Measurements from ENCODE around the gene OMG. TPM values are rescaled to one million over a fixed set of nuclear protein-coding genes. Genes with fewer than 3 reads are reported as not detected.

OMG gene
- total RNA-seq, 2 experiments from 2014 or later, result 0.44 to 0.47 TPM

GRCh38 chr17:31273516-31273915 is 23.5 kb downstream of the OMG start:
- Mint-ChIP-seq H3K9me3 (no peaks in the 10 kb centered on the region), H3K27me3 (no peaks in the 10 kb centered on the region), H3K36me3 (ENCODE audit: low read depth) (peaks cover 9% of the 10 kb centered on the region), H3K4me3 (no peak overlapping the region), H3K27ac (no peak overlapping the region), H3K4me1 (ENCODE audit: low read depth) (no peaks in the 10 kb centered on the region)
- ChIA-PET POLR2A (no interaction called here), CTCF (no interaction called here)
- H3K9me3 ChIP-seq (ENCODE audit: control insufficient read depth in 1 of 2, insufficient read depth in 1 of 2, low read length in 2 of 2), result no peaks in the 10 kb centered on the region
- ATAC-seq (ENCODE audit: poor library complexity), result no peak
- DNase-seq, result no peak
- intact Hi-C loops (cut with DNase I, micrococcal nuclease), result loop anchor here in 1 of 2 experiments (2.0 kb wide), 1 partner anchor 91 kb away; no protein-coding TSS in a partner anchor
- H3K36me3 ChIP-seq (ENCODE audit: insufficient read depth, low read length), result no peaks in the 10 kb centered on the region
- H3K27ac ChIP-seq (ENCODE audit: low read depth in 1 of 2, low read length in 2 of 2), result no peak overlapping the region
- H3K27me3 ChIP-seq (ENCODE audit: control insufficient read depth in 1 of 2, insufficient read depth in 2 of 2, low read length in 2 of 2), result no peaks in the 10 kb centered on the region
- no peaks in the 10 kb centered on the region for H3K4me1 ChIP-seq (ENCODE audit: insufficient read depth, low read length)
- no peak for TF ChIP-seq CTCF (IDR thresholded peaks at IDR 0.05)
- no peak overlapping the region for H3K4me3 ChIP-seq (ENCODE audit: low read length)

GRCh38 chr17:31272803-31273202 is 24.2 kb downstream of the OMG start:
- Mint-ChIP-seq H3K36me3 (ENCODE audit: low read depth) (peaks cover 9% of the 10 kb centered on the region), H3K27ac (no peak overlapping the region), H3K4me3 (no peak overlapping the region), H3K4me1 (ENCODE audit: low read depth) (no peaks in the 10 kb centered on the region), H3K27me3 (no peaks in the 10 kb centered on the region), H3K9me3 (no peaks in the 10 kb centered on the region)
- DNase-seq (no peak), ATAC-seq (ENCODE audit: poor library complexity) (no peak)
- H3K27me3 ChIP-seq (ENCODE audit: control insufficient read depth in 1 of 2, insufficient read depth in 2 of 2, low read length in 2 of 2), result no peaks in the 10 kb centered on the region
- intact Hi-C loops (cut with DNase I, micrococcal nuclease), result loop anchor here in 1 of 2 experiments (2.0 kb wide), 1 partner anchor 92 kb away; no protein-coding TSS in a partner anchor
- H3K36me3 ChIP-seq (ENCODE audit: insufficient read depth, low read length), result no peaks in the 10 kb centered on the region
- H3K4me1 ChIP-seq (ENCODE audit: insufficient read depth, low read length), result no peaks in the 10 kb centered on the region
- ChIA-PET POLR2A (interaction anchor here (0.6 kb wide), 1 partner anchor 38 kb away, joined by 4 read pairs; no protein-coding TSS in a partner anchor), CTCF (interaction anchor here (0.5 kb wide), 1 partner anchor 21 kb away, joined by 3 read pairs; no protein-coding TSS in a partner anchor)
- H3K27ac ChIP-seq (ENCODE audit: low read depth in 1 of 2, low read length in 2 of 2), result no peak overlapping the region
- no peaks in the 10 kb centered on the region for H3K9me3 ChIP-seq (ENCODE audit: control insufficient read depth in 1 of 2, insufficient read depth in 1 of 2, low read length in 2 of 2)
- TF ChIP-seq CTCF (IDR thresholded peaks at IDR 0.05), result no peak
- no peak overlapping the region for H3K4me3 ChIP-seq (ENCODE audit: low read length)

GRCh38 chr17:31272236-31272635 is 24.8 kb downstream of the OMG start:
- Histone ChIP-seq H3K4me3 (ENCODE audit: low read length) (no peak overlapping the region), H3K27me3 (ENCODE audit: control insufficient read depth in 1 of 2, insufficient read depth in 2 of 2, low read length in 2 of 2) (no peaks in the 10 kb centered on the region), H3K9me3 (ENCODE audit: control insufficient read depth in 1 of 2, insufficient read depth in 1 of 2, low read length in 2 of 2) (no peaks in the 10 kb centered on the region), H3K27ac (ENCODE audit: low read depth in 1 of 2, low read length in 2 of 2) (no peak overlapping the region), H3K4me1 (ENCODE audit: insufficient read depth, low read length) (no peaks in the 10 kb centered on the region), H3K36me3 (ENCODE audit: insufficient read depth, low read length) (no peaks in the 10 kb centered on the region)
- intact Hi-C loops (cut with DNase I, micrococcal nuclease), result loop anchor here in 1 of 2 experiments (2.0 kb wide), 1 partner anchor 93 kb away; no protein-coding TSS in a partner anchor
- Mint-ChIP-seq H3K27ac (no peak overlapping the region), H3K9me3 (no peaks in the 10 kb centered on the region), H3K4me3 (no peak overlapping the region), H3K4me1 (ENCODE audit: low read depth) (no peaks in the 10 kb centered on the region), H3K27me3 (no peaks in the 10 kb centered on the region), H3K36me3 (ENCODE audit: low read depth) (peaks cover 9% of the 10 kb centered on the region)
- ChIA-PET POLR2A (interaction anchor here (0.6 kb wide), 1 partner anchor 38 kb away, joined by 4 read pairs; no protein-coding TSS in a partner anchor), CTCF (no interaction called here)
- ATAC-seq (ENCODE audit: poor library complexity), result no peak
- no peak for DNase-seq
- TF ChIP-seq CTCF (IDR thresholded peaks at IDR 0.05), result no peak
